ENCODE results near the gene IRX2.

DNA sequence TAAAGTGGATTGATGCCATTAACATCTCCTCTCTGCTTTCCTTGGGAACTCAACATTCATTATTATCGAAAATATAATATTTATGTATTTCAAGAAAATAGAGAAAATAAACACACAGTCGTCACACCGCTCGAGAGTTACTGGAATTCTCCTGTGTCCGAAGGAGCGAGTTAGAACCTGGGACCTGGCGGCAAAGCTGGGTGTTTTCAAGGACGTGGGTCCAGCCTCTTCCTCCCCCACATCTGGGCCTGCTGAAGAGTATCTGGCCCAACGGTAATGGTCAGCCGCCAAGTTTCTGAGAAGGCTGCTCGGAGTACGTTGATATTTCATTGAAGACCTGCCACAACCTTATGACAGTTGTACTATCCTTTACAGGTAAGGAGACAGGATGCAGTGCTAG, 47.9 kb downstream of the IRX2 start:
- TF ChIP-seq, protein P1, sequence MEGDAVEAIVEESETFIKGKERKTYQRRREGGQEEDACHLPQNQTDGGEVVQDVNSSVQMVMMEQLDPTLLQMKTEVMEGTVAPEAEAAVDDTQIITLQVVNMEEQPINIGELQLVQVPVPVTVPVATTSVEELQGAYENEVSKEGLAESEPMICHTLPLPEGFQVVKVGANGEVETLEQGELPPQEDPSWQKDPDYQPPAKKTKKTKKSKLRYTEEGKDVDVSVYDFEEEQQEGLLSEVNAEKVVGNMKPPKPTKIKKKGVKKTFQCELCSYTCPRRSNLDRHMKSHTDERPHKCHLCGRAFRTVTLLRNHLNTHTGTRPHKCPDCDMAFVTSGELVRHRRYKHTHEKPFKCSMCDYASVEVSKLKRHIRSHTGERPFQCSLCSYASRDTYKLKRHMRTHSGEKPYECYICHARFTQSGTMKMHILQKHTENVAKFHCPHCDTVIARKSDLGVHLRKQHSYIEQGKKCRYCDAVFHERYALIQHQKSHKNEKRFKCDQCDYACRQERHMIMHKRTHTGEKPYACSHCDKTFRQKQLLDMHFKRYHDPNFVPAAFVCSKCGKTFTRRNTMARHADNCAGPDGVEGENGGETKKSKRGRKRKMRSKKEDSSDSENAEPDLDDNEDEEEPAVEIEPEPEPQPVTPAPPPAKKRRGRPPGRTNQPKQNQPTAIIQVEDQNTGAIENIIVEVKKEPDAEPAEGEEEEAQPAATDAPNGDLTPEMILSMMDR (IDR thresholded peaks at IDR 0.05; ENCODE audit: low read depth, low read length) = no peak
- TF ChIP-seq EZH2phosphoT487 (IDR thresholded peaks at IDR 0.05; ENCODE audit: low read depth) = no peak

All from OCI-LY3 (cell line).